HEK293 (cell line): Measurements from ENCODE around the gene MGMT.

ENCODE experiments used
- ATF2 ChIP-seq: fragments of 450-650 bp; formaldehyde crosslinking; IDR thresholded peaks from 2 replicates; pipeline ENCODE4 v1.5.1; 2016; ENCODE audit warnings: missing biosample characterization, missing genetic modification characterization, low read depth
- GLI4 ChIP-seq: fragments of 450-650 bp; formaldehyde crosslinking; IDR thresholded peaks from 2 replicates; pipeline ENCODE4 v1.5.1; 2016; ENCODE audit warnings: missing biosample characterization, missing genetic modification characterization
- SETDB1 ChIP-seq: IDR thresholded peaks from one replicate; pipeline ENCODE4 v1.6.1; 2017; ENCODE audit warnings: mild to moderate bottlenecking, low read length, moderate library complexity, mixed read lengths; ENCODE audit not compliant: insufficient read length
- TCF7L2 ChIP-seq: IDR thresholded peaks from 2 replicates; pipeline ENCODE4 v1.6.1; 2011; ENCODE audit warnings: low read depth, mild to moderate bottlenecking, inconsistent platforms, low read length, moderate library complexity, borderline replicate concordance
- YY1 ChIP-seq: fragments of 450-650 bp; formaldehyde crosslinking; IDR thresholded peaks from 2 replicates; pipeline ENCODE4 v1.5.1; 2018; ENCODE audit warnings: missing biosample characterization, missing genetic modification characterization
- ZNF114 ChIP-seq: fragments of 450-650 bp; formaldehyde crosslinking; IDR thresholded peaks from 2 replicates; pipeline ENCODE4 v1.5.0; 2017; ENCODE audit warnings: missing biosample characterization, missing genetic modification characterization
- ZNF280D ChIP-seq: fragments of 450-650 bp; formaldehyde crosslinking; IDR thresholded peaks from 2 replicates; pipeline ENCODE4 v1.5.1; 2016; ENCODE audit warnings: missing biosample characterization, missing genetic modification characterization
- ZNF600 ChIP-seq: fragments of 450-650 bp; formaldehyde crosslinking; IDR thresholded peaks from 2 replicates; pipeline ENCODE4 v1.5.1; 2016; ENCODE audit warnings: missing biosample characterization, missing genetic modification characterization
- ZNF792 ChIP-seq: fragments of 450-650 bp; formaldehyde crosslinking; IDR thresholded peaks from 2 replicates; pipeline ENCODE4 v1.5.1; 2016; ENCODE audit warnings: missing biosample characterization, missing genetic modification characterization
- TF ChIP-seq, protein P1 (sequence below): fragments of 450-650 bp; formaldehyde crosslinking; IDR thresholded peaks from 2 replicates; pipeline ENCODE4 v1.5.1; 2016; ENCODE audit warnings: missing biosample characterization, missing genetic modification characterization
- TF ChIP-seq, protein P2 (sequence below): fragments of 450-650 bp; formaldehyde crosslinking; IDR thresholded peaks from 2 replicates; pipeline ENCODE4 v1.5.1; 2016; ENCODE audit warnings: missing biosample characterization, missing genetic modification characterization, borderline replicate concordance
- TF ChIP-seq, protein P3 (sequence below): fragments of 450-650 bp; formaldehyde crosslinking; IDR thresholded peaks from 2 replicates; pipeline ENCODE4 v1.5.1; 2016; ENCODE audit warnings: missing biosample characterization, missing genetic modification characterization

- TF ChIP-seq, protein P1, sequence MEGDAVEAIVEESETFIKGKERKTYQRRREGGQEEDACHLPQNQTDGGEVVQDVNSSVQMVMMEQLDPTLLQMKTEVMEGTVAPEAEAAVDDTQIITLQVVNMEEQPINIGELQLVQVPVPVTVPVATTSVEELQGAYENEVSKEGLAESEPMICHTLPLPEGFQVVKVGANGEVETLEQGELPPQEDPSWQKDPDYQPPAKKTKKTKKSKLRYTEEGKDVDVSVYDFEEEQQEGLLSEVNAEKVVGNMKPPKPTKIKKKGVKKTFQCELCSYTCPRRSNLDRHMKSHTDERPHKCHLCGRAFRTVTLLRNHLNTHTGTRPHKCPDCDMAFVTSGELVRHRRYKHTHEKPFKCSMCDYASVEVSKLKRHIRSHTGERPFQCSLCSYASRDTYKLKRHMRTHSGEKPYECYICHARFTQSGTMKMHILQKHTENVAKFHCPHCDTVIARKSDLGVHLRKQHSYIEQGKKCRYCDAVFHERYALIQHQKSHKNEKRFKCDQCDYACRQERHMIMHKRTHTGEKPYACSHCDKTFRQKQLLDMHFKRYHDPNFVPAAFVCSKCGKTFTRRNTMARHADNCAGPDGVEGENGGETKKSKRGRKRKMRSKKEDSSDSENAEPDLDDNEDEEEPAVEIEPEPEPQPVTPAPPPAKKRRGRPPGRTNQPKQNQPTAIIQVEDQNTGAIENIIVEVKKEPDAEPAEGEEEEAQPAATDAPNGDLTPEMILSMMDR (tag by site-specific recombination), result no peak
- TF ChIP-seq ATF2 (tag by site-specific recombination) (no peak), TCF7L2 (no peak), ZNF600 (tag by site-specific recombination) (no peak), SETDB1 (no peak), ZNF114 (tag by site-specific recombination) (no peak), ZNF792 (tag by site-specific recombination) (no peak), YY1 (tag by site-specific recombination) (no peak), GLI4 (tag by site-specific recombination) (no peak), ZNF280D (tag by site-specific recombination) (no peak)
- TF ChIP-seq, protein P2, sequence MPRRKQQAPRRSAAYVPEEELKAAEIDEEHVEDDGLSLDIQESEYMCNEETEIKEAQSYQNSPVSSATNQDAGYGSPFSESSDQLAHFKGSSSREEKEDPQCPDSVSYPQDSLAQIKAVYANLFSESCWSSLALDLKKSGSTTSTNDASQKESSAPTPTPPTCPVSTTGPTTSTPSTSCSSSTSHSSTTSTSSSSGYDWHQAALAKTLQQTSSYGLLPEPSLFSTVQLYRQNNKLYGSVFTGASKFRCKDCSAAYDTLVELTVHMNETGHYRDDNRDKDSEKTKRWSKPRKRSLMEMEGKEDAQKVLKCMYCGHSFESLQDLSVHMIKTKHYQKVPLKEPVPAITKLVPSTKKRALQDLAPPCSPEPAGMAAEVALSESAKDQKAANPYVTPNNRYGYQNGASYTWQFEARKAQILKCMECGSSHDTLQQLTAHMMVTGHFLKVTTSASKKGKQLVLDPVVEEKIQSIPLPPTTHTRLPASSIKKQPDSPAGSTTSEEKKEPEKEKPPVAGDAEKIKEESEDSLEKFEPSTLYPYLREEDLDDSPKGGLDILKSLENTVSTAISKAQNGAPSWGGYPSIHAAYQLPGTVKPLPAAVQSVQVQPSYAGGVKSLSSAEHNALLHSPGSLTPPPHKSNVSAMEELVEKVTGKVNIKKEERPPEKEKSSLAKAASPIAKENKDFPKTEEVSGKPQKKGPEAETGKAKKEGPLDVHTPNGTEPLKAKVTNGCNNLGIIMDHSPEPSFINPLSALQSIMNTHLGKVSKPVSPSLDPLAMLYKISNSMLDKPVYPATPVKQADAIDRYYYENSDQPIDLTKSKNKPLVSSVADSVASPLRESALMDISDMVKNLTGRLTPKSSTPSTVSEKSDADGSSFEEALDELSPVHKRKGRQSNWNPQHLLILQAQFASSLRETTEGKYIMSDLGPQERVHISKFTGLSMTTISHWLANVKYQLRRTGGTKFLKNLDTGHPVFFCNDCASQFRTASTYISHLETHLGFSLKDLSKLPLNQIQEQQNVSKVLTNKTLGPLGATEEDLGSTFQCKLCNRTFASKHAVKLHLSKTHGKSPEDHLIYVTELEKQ (tag by site-specific recombination), result no peak
- TF ChIP-seq, protein P3, sequence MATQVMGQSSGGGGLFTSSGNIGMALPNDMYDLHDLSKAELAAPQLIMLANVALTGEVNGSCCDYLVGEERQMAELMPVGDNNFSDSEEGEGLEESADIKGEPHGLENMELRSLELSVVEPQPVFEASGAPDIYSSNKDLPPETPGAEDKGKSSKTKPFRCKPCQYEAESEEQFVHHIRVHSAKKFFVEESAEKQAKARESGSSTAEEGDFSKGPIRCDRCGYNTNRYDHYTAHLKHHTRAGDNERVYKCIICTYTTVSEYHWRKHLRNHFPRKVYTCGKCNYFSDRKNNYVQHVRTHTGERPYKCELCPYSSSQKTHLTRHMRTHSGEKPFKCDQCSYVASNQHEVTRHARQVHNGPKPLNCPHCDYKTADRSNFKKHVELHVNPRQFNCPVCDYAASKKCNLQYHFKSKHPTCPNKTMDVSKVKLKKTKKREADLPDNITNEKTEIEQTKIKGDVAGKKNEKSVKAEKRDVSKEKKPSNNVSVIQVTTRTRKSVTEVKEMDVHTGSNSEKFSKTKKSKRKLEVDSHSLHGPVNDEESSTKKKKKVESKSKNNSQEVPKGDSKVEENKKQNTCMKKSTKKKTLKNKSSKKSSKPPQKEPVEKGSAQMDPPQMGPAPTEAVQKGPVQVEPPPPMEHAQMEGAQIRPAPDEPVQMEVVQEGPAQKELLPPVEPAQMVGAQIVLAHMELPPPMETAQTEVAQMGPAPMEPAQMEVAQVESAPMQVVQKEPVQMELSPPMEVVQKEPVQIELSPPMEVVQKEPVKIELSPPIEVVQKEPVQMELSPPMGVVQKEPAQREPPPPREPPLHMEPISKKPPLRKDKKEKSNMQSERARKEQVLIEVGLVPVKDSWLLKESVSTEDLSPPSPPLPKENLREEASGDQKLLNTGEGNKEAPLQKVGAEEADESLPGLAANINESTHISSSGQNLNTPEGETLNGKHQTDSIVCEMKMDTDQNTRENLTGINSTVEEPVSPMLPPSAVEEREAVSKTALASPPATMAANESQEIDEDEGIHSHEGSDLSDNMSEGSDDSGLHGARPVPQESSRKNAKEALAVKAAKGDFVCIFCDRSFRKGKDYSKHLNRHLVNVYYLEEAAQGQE (tag by site-specific recombination), result no peak
Observed at GRCh38 chr10:129699722-129700340, 232.8 kb downstream of the MGMT start.
